GM12878 (cell line): Measurements from ENCODE around the gene CAMK2D. TPM values are rescaled to one million over a fixed set of nuclear protein-coding genes. Genes with fewer than 3 reads are reported as not detected.

Experiments used
- ATAC-seq: fragments of 200-7000 bp; cut with Tn5 transposase; 3 replicates; pipeline ENCODE4 v1.9.1; 2020; ENCODE audit warnings: mild to moderate bottlenecking, moderate library complexity
- BruUV-seq: library from RNA; stranded (reverse); fragments of 400-500 nt; replicated peaks from 2 replicates; lab custom pipeline; 2021; lab: Mats Ljungman, UMichigan
- CTCF ChIA-PET: fragments of 300-600 bp; sonication (Branson Sonifier 250); formaldehyde crosslinking; extraction: SDS; loops from one replicate; lab custom pipeline; 2021; ENCODE audit warnings: inconsistent platforms; lab: Yijun Ruan, JAX
- POLR2A ChIA-PET: fragments of 350-600 bp; formaldehyde crosslinking; extraction: SDS; loops from one replicate; lab custom pipeline; 2021; ENCODE audit warnings: inconsistent platforms; lab: Charles Lee
- RAD21 ChIA-PET: fragments of 300-600 bp; sonication (Branson Sonifier 250); formaldehyde crosslinking; loops from one replicate; lab custom pipeline; 2023; ENCODE audit warnings: antibody characterized with exemption; ENCODE audit not compliant: unreplicated experiment; lab: Charles Lee
- SMC1A ChIA-PET: fragments of 300-600 bp; sonication (Branson Sonifier 250); formaldehyde crosslinking; loops from one replicate; lab custom pipeline; 2023; ENCODE audit not compliant: unreplicated experiment, uncharacterized antibody; lab: Charles Lee
- DNase-seq: peaks from one replicate; pipeline ENCODE4 v3.0.0-alpha.2; 2011; ENCODE audit warnings: low read depth, low spot score
- FAIRE-seq: peaks from 3 replicates; lab custom pipeline; 2011; peaks lifted over from hg19 to GRCh38; lab: Jason Lieb, UNC
- H2AFZ ChIP-seq: 2 replicates; pipeline ENCODE4 v1.6.0; 2011; ENCODE audit warnings: low read depth, low read length, control low read depth; ENCODE audit not compliant: control insufficient read depth
- H3K27ac ChIP-seq: 2 replicates; pipeline ENCODE4 v1.5.1; 2011; ENCODE audit warnings: control low read depth; ENCODE audit not compliant: control insufficient read depth, insufficient read depth
- H3K27me3 ChIP-seq, 2 experiments: replicated peaks in 1 of 2; 2 replicates each; pipeline versions ENCODE4 v1.6.0 to v1.6.1; 2011; ENCODE audit warnings: low read length in 1 of 2; ENCODE audit not compliant: control insufficient read depth in 2 of 2, insufficient read depth in 2 of 2
- H3K36me3 ChIP-seq, 2 experiments: 2 replicates each; pipeline ENCODE4 v1.5.1; 2011; ENCODE audit warnings: low read length in 1 of 2; ENCODE audit not compliant: control insufficient read depth in 2 of 2, insufficient read depth in 2 of 2
- H3K4me1 ChIP-seq: 2 replicates; pipeline ENCODE4 v1.6.1; 2011; ENCODE audit warnings: mild to moderate bottlenecking, low read length, moderate library complexity, mixed read lengths; ENCODE audit not compliant: control insufficient read depth, insufficient read depth
- H3K4me2 ChIP-seq: 2 replicates; pipeline ENCODE4 v1.6.0; 2011; ENCODE audit warnings: control low read depth; ENCODE audit not compliant: control insufficient read depth, insufficient read depth
- H3K4me3 ChIP-seq: fragments of 200-600 bp; sonication (generic); 2 replicates; pipeline ENCODE4 v1.5.1; 2016
- H3K79me2 ChIP-seq: 2 replicates; pipeline ENCODE4 v1.6.0; 2011; ENCODE audit warnings: low read length; ENCODE audit not compliant: control insufficient read depth, insufficient read depth
- H3K9ac ChIP-seq: 2 replicates; pipeline ENCODE4 v1.8.0; 2011; ENCODE audit warnings: low read length, control low read depth, mixed read lengths; ENCODE audit not compliant: control insufficient read depth, insufficient read depth
- H3K9me3 ChIP-seq: replicated peaks from 3 replicates; pipeline ENCODE4 v1.5.1; 2011; ENCODE audit warnings: mild to moderate bottlenecking, low read length; ENCODE audit not compliant: control insufficient read depth, insufficient read depth
- H4K20me1 ChIP-seq: 2 replicates; pipeline ENCODE4 v1.6.0; 2011; ENCODE audit not compliant: control insufficient read depth, insufficient read depth
- CBX5 ChIP-seq: sonication (generic); IDR thresholded peaks from 2 replicates; pipeline ENCODE4 v1.6.1; 2016; ENCODE audit warnings: low read depth, moderate library complexity, mild to moderate bottlenecking, inconsistent platforms
- CEBPZ ChIP-seq: fragments of 150-350 bp; IDR thresholded peaks from 2 replicates; pipeline ENCODE4 v1.6.1; 2016; ENCODE audit warnings: low read depth, low read length
- CREB1 ChIP-seq: IDR thresholded peaks from 2 replicates; pipeline ENCODE4 v1.6.1; 2012; ENCODE audit warnings: low read depth, mild to moderate bottlenecking, inconsistent platforms
- CREM ChIP-seq: IDR thresholded peaks from 2 replicates; pipeline ENCODE4 v1.6.1; 2014; ENCODE audit warnings: antibody characterized with exemption, low read depth
- EP300 ChIP-seq, 2 experiments: fragments of 150-350 bp in 1 of 2; IDR thresholded peaks; 2 replicates each; pipeline ENCODE4 v1.6.1; 2011 to 2012; ENCODE audit warnings: low read depth in 2 of 2, low read length in 2 of 2, borderline replicate concordance in 1 of 2, improper control_type of control experiment in 1 of 2, inconsistent platforms in 1 of 2; ENCODE audit not compliant: control insufficient read depth in 1 of 2
- FOXM1 ChIP-seq: IDR thresholded peaks from 2 replicates; pipeline ENCODE4 v1.6.1; 2012; ENCODE audit warnings: low read depth, mild to moderate bottlenecking, inconsistent platforms, low read length, moderate library complexity
- KDM1A ChIP-seq: fragments of 200-600 bp; sonication (generic); IDR thresholded peaks from 2 replicates; pipeline ENCODE4 v1.6.1; 2016; ENCODE audit warnings: borderline replicate concordance
- MYB ChIP-seq: fragments of 150-350 bp; IDR thresholded peaks from 2 replicates; pipeline ENCODE4 v1.6.1; 2014; ENCODE audit warnings: mild to moderate bottlenecking, low read depth, low read length, borderline replicate concordance
- NFYA ChIP-seq: IDR thresholded peaks from 2 replicates; pipeline ENCODE4 v1.6.1; 2011; ENCODE audit warnings: low read depth, mild to moderate bottlenecking, low read length, improper control_type of control experiment, borderline replicate concordance
- POLR2A ChIP-seq: IDR thresholded peaks from 2 replicates; pipeline ENCODE4 v1.6.1; 2011; ENCODE audit warnings: low read depth, mild to moderate bottlenecking, low read length
- SKIL ChIP-seq: fragments of 450-650 bp; IDR thresholded peaks from 2 replicates; pipeline ENCODE4 v1.6.1; 2017; ENCODE audit warnings: mild to moderate bottlenecking, low read depth, inconsistent platforms; ENCODE audit not compliant: poor library complexity, severe bottlenecking
- TAF1 ChIP-seq: IDR thresholded peaks from 2 replicates; pipeline ENCODE4 v1.6.1; 2011; ENCODE audit warnings: mild to moderate bottlenecking, low read depth, low read length, borderline replicate concordance
- TBL1XR1 ChIP-seq: IDR thresholded peaks from 2 replicates; pipeline ENCODE4 v1.6.1; 2012; ENCODE audit warnings: low read depth, low read length, improper control_type of control experiment
- TCF3 ChIP-seq: IDR thresholded peaks from 2 replicates; pipeline ENCODE4 v1.6.1; 2012; ENCODE audit warnings: low read depth, mild to moderate bottlenecking, low read length, borderline replicate concordance; ENCODE audit not compliant: insufficient read depth
- YY1 ChIP-seq: IDR thresholded peaks from 2 replicates; pipeline ENCODE4 v1.6.1; 2011; ENCODE audit warnings: low read depth, mild to moderate bottlenecking, low read length
- ZSCAN29 ChIP-seq: fragments of 450-650 bp; IDR thresholded peaks from 2 replicates; pipeline ENCODE4 v1.6.1; 2017; ENCODE audit warnings: mild to moderate bottlenecking, moderate library complexity
- WGBS: methylation state at CpG from one replicate; pipeline ENCODE4 v1.1.6; 2016; ENCODE audit warnings: low lambda C conversion rate; ENCODE audit not compliant: insufficient replicate concordance, insufficient coverage; ENCODE audit errors: missing lambda C conversion rate; 5-methylcytosine and 5-hydroxymethylcytosine counted together
- in situ Hi-C: fragments of 300-500 bp; cut with MboI; formaldehyde crosslinking; loops from 9 replicates; pipeline ENCODE4 v1.14.3; 2018; ENCODE audit warnings: mixed read lengths
- intact Hi-C: fragments of 100-400 bp; cut with micrococcal nuclease; formaldehyde crosslinking; loops from one replicate; pipeline ENCODE4 v1.14.2; 2022; ENCODE audit not compliant: unreplicated experiment
- polyA plus RNA-seq, 11 experiments: library from polyadenylated mRNA; depleted of rRNA in 4 of 11; unstranded in 6 of 11; stranded (reverse) in 5 of 11; fragments of >200 nt; fragmentation: Nextera tagmentation in 4 of 11; fragmentation: Illumina TruSeq in 1 of 11; extraction: Ambion mirVana in 4 of 11; extraction: Trizol in 1 of 11; gene quantifications; 1 replicate in 1 of 11; 2 replicates in 10 of 11; pipeline versions ENCODE4 v1.2.1 to v1.2.3, GENCODE V29; 2011 to 2016; ENCODE audit warnings: inconsistent platforms in 2 of 11, missing spikeins in 2 of 11, low read depth in 1 of 11
- total RNA-seq, 4 experiments: library from RNA; depleted of rRNA in 3 of 4; stranded (reverse); fragments of >200 nt in 3 of 4; fragmentation: Illumina TruSeq in 1 of 4; extraction: Trizol in 1 of 4; gene quantifications; 2 replicates each; pipeline versions ENCODE4 v1.2.1 to v1.2.3, GENCODE V29; 2013 to 2021

CAMK2D gene
- total and polyA plus RNA-seq, 10 of the 15 experiments (the other 5 are each of a cell fraction or from before 2014, with no cell fraction given): 6.9 to 88.5 (median 12.9) TPM

GRCh38 chr4:113502476-113502875 lies 259.1 kb downstream of the CAMK2D start (continued):
- no peak for TF ChIP-seq NFYA
- no peak for TF ChIP-seq KDM1A
- TF ChIP-seq, all 136 proteins: peak for 0

- in situ Hi-C loops (no loop called here), intact Hi-C loops (no loop called here)
- POLR2A ChIA-PET: no interaction called here
- Histone ChIP-seq H3K9me3 (peaks cover 6% of the 10 kb centered on the region; the same call in 1 of the 3 replicates), H3K36me3 (peaks cover 5 to 11% of the 10 kb centered on the region in 2 experiments; a peak in 3 of 4 replicates), H3K4me2 (no peak overlapping the region), H3K27me3 (no peaks in the 10 kb centered on the region), H3K4me3 (no peak overlapping the region), H2AFZ (no peak overlapping the region), H4K20me1 (no peaks in the 10 kb centered on the region), H3K79me2 (no peaks in the 10 kb centered on the region), H3K4me1 (no peaks in the 10 kb centered on the region), H3K9ac (no peak overlapping the region), H3K27ac (no peak overlapping the region)
- no peak for FAIRE-seq
- RAD21 ChIA-PET: no interaction called here
- no peak for DNase-seq
- SMC1A ChIA-PET: interaction anchor here (1.4 to 2.2 kb wide), 4 partner anchors 12 to 28 kb away, joined by 4 to 8 read pairs (median 4); no protein-coding TSS in a partner anchor
- CTCF ChIA-PET: interaction anchor here (0.6 to 3.1 kb wide), 2 partner anchors 14 to 16 kb away, joined by 3 to 11 read pairs; no protein-coding TSS in a partner anchor
- TF ChIP-seq YY1: no peak
- no peak for TF ChIP-seq EP300 (IDR thresholded peaks at IDR 0.05; ENCODE audit: borderline replicate concordance in 1 of 2, control insufficient read depth in 1 of 2, low read depth in 2 of 2, low read length in 2 of 2)
- TF ChIP-seq CBX5: no peak
- no peak for TF ChIP-seq ZSCAN29
- no peak for TF ChIP-seq FOXM1
- no peak for TF ChIP-seq SKIL
- no peak for TF ChIP-seq TBL1XR1
- no peak for TF ChIP-seq CREB1
- no peak for TF ChIP-seq CEBPZ
- TF ChIP-seq TAF1: no peak
- TF ChIP-seq MYB: no peak
- no peak for TF ChIP-seq POLR2A
- TF ChIP-seq TCF3: no peak
- TF ChIP-seq CREM: no peak
- BruUV-seq: no TSS peak
- WGBS: 98% methylated on average over 4 of the region's 4 CpGs
- ATAC-seq: no peak
These were observed 261.1 kb downstream of the CAMK2D start for GRCh38 chr4:113500424-113500823.
